HG03159 (cell line): ENCODE data around the gene MAD2L1BP.

Source experiments
- ATAC-seq: cut with Tn5 transposase; IDR thresholded peaks from one replicate; pipeline ENCODE4 v1.9.1; 2021; ENCODE audit warnings: mild to moderate bottlenecking, moderate library complexity; ENCODE audit not compliant: unreplicated experiment

The MAD2L1BP gene

DNA sequence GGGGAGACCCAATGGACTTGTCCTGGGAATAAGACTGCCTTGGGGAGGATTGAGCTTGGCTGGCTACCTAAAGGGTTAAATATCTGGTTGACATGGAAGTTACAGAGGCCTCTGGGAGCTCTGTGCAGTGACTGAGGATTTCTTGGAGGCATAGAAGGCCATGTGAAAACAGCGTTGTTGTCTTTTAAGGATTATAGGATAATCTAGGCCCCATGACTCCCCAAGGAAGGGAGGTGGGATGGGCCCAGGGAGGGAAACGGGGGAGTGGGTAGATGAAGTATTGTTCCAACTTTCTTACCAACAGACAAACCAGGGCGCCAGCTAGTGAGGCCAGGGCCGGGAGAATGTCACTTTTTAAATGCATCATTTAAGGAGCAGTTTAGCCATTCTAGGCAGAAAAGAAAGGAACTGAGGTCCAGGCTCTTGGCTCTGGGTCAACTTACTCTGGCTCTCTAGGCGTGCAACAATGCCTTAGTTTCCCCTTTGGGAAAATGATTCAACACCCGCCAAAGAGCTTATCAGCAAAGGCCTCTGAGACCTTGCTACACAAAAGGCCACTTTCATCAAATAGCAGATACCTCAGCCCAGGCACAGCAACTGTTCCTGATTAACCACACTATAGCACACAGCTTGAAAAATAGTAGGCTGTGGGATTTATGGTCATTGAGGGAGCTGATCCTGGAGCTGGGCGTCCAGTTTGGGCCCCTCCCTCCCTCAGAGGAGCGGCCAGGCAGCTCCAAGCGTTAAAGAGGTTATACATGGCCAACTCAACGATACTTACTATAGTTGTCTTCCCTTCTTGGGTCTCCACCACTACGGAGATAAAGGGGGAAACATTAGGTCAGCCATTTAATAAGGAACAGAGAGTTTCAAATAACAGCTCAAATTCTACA lies 44.9 kb downstream of the MAD2L1BP start:
- no peak for ATAC-seq

DNA sequence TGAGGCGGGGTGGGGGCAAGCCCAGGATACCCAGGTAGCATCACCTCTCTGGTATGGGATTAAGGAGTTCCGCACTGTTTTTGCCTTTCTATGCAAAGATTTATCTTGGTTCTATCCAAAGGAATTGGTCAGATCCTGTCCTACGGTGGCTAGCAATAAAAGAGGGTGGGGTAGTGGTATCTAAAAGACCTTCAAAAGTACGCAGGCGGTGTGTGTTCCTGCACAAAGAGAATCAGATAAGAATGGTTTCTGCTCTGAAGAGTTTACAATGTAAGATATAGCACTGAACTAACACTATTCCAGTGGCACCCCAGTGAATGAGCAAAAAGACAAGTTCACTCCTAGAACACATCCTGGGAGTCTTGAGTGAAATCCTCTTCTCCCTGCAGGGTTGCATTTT lies 45.7 kb downstream of the MAD2L1BP start:
- no peak for ATAC-seq

DNA sequence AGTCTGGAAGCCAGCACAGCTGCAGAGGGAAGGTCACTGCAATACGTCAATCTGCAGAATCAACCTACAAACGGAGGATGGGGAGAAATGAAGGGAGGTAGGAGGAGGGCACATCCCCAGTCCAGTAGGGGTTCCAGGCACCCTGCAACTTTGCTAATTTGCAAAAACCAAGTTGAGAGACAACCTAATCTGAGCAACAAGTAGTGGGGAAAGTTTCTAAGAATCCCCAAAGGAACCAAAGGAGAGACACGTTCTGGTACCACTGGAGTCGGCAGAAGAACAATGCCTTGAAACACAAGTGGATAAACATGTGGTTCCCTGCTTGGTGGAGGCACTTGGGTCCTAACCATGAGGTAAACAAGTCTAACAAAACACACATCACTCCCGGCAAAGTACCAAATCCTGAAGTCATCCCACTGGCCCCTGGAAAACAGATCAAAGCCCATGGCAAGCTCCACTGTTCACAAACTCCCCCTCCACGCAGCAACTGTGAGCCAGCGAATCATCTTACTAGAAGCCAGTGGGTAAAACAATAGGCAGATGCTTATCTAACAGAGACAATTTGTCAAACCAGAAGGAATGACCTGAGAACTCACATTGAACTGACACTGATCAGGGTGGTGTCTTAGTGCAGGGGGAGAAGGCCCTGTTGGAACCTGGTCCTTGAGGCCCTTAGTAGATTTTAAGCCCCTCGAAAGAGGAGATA lies 47.2 kb downstream of the MAD2L1BP start:
- no peak for ATAC-seq

DNA sequence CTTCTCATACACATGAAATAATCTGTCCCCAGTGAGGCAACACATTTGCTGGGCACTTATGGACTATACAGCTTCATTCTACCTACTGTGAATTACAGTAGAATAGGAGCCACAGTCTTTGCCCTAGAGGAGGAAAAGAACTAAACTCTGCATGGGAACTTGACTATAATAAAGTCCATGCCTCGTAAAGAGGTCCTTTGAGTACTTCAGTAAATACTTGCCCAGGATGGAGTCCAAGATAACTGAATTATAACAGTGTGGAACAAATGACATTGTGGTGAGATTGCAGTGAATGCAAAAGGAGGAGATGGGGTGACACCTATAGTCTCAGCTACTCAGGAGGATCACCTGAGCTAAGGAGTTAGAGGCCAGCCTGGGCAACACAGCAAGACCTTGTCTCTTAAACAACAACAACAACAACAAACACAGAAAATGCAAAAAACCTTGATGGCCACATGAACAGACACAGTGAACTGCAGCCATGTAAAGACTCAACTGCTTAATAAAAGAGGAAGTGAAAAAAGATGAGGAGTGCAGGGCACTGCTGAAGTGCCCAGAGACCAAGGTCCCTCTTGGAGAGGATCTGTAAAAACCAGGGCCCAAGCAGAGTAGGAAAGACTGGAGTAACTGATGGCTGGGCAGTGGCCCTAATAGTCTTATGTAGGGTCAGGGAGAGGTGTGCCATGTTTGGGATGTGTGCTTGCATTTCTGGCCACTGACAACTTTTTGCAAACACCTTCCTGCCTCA lies 48.2 kb downstream of the MAD2L1BP start:
- ATAC-seq = no peak

DNA sequence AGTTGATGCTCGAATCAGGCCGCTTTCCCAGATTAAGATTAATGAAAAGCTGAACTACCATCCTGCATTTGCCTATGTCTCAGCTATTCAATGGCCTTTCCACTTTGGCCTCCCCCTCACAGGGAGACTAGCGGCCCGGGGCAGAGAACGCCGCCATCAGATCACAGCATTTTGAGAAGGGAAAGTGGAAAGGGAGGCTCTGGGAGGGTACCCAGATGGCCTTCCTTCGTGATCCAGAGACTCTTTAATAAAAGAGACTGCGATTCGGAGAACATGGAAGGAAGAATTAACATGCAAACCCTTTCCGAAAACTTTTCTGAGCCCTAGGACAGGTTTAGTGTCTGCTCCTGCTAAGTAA lies 51.4 kb downstream of the MAD2L1BP start:
- ATAC-seq = no peak

DNA sequence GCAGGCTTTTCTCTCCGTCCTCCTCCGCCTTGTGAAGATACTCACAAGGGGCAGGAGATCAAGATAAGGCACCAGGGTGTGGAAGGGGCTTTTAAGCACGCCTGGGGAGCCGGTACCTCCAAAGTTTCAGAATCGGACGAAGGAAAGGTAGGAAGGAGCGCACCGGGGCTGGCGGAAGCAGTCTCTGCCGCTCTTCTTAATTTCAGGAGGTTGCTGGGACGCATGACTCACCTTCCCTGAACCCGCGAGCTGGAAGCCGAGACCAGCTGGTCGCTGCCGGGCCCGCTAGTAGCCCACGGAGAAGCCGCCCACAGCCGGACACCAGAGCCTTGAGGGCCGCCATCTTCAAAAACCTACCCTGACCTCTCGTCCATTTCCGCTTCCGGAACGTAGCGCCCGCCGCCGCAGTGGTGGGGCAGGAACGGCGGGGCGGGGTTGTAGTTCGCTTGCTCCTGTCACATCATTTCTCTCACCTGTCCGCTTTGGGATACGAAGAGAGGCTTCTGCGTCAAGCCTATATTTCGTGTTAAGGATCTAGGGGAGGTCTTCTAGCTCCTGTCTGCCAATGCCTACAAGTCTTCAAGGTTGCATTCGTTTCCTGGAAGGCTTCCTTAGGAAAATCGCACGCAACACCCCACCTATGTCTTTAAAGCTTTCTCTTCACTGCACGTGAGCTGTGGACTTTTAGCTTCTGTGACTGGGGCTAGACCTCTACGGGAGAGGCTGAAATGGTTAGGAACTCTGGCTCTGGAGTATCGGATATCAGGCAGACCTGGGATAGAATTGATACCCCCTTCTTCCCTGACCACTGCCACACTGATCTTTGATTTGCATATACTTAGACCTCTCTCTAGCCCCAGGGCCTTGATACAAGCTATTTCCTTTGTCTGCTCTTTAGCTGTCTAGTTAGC lies 52.1 kb downstream of the MAD2L1BP start, which contains the start of gene MRPS18A:
Gene MRPS18A (minus strand): TSS at position 355 of the 911 bp plus-strand sequence. CDS start 12 bp downstream, at position 343.
- peak; percentile 89 for ATAC-seq

DNA sequence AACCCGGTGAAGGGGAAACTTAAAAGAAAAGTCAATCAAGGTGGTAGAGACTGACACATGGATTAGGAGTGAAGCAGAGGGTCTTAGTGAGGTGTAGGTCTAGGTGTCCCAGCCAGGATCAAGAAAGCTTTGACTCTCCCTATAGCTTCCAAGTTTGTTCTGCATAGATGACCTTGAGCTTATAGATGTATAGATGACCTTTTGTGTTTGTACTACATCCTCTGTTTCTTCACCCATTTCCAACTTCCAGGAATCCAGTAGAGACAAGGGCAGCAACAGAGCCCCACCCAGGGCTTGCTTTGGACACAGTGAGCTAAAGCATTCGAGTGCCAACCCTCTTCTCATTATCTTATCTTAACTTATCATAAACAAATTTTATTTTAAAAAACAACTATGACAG lies 53.8 kb downstream of the MAD2L1BP start:
- no peak for ATAC-seq
